ENCODE measurements around the gene JADE2.
"Not testable (repeated sequence)": the region's sequence is repeated elsewhere in the genome, so short reads cannot be mapped to it uniquely, and the experiment has no call there.

The JADE2 gene

DNA sequence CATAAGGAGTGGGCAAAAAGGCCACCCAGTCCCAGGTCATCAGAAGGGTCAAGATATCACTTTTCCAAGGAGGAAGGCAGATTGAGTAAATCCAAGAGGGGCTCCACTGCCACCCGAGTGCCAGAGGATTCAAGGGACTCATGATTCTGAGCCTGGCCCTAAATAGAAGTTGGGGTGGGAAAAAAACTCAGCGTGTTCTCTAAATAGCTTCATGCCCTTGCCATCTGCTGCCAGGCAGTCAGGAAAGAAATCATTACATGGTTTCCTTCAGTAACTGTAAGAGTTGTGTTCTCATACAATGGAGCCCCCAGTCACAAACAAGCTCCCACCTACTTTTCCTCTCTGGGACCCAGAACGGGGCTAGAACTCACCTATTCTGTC is 70.0 kb downstream of the JADE2 start (continued):
- no peak for TF ChIP-seq ZNF664 (tag by site-specific recombination; IDR thresholded peaks at IDR 0.05)

DNA sequence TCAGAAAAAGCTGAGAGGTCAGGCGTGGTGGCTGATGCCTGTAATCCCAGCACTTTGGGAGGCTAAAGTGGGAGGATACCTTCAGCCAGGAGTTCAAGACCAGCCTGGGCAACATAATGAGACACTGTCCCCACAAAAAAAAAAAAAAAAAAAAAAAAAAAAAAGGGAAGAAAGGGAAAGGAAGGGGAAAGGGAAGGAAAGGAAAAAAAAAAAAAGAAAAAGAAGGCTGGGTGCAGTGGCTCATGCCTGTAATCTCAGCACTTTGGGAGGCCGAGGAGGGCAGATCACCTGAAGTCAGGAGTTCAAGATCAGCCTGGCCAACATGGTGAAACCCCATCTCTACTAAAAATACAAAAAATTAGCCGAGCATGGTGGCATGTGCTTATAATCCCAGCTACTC is 74.3 kb downstream of the JADE2 start:
- not testable (repeated sequence) for H3K27ac ChIP-seq (ENCODE audit: extremely low read depth, low read depth, low read length); H3K4me3 ChIP-seq (ENCODE audit: low read depth, low read length); H3K9me3 ChIP-seq (ENCODE audit: control insufficient read depth, insufficient read depth, low read depth, low read length); H3K4me1 ChIP-seq (ENCODE audit: control insufficient read depth, insufficient read depth, low read length)
- CTCF ChIA-PET = interaction anchor here (2.4 kb wide), 1 partner anchor 12 kb away, joined by 14 read pairs; no protein-coding TSS in a partner anchor
- TF ChIP-seq PRDM1 (tag by site-specific recombination; IDR thresholded peaks at IDR 0.05) = peak; percentile 96
- peaks cover 10 to 22% of the 10 kb centered on the region in 2 experiments; a peak in 2 of 3 replicates for H3K36me3 ChIP-seq (ENCODE audit: control insufficient read depth in 2 of 2, insufficient read depth in 1 of 2, low read length in 2 of 2)
- POLR2A ChIA-PET = interaction anchor here (0.6 to 0.7 kb wide), 2 partner anchors 15 to 106 kb away, joined by 4 to 6 read pairs; no protein-coding TSS in a partner anchor

DNA sequence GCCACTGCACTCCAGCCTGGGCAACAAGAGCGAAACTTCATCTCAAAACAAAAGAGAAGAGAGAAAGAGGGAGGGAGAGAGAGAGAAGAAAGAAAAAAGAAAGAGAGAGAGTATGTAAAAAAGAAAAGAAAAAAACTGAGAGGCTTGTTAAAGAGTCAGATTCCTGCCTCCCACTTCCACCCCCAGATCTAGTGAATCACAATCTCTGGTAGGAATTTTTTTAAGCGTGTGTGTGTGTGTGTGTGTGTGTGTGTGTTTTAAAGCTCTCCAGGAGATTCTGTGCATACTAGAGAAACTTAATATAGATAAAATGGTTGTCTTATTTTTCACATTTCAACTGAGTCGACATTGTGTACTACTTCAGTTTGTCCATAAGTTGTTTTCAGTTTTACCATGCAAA is 75.1 kb downstream of the JADE2 start:
- Histone ChIP-seq H3K27ac (ENCODE audit: extremely low read depth, low read depth, low read length) (no peak overlapping the region), H3K36me3 (ENCODE audit: control insufficient read depth in 2 of 2, insufficient read depth in 1 of 2, low read length in 2 of 2) (peaks cover 14 to 28% of the 10 kb centered on the region in 2 experiments; a peak in 2 of 3 replicates), H3K4me3 (ENCODE audit: low read depth, low read length) (no peak overlapping the region), H3K9me3 (ENCODE audit: control insufficient read depth, insufficient read depth, low read depth, low read length) (no peaks in the 10 kb centered on the region), H3K4me1 (ENCODE audit: control insufficient read depth, insufficient read depth, low read length) (no peaks in the 10 kb centered on the region)
- peak; percentile 50 for TF ChIP-seq PRDM1 (tag by site-specific recombination; IDR thresholded peaks at IDR 0.05)
- TF ChIP-seq EGR2 (tag by site-specific recombination; IDR thresholded peaks at IDR 0.05; ENCODE audit: low read depth) = peak; percentile 90
- no peak for TF ChIP-seq OSR2 (tag by site-specific recombination; IDR thresholded peaks at IDR 0.05)
- TF ChIP-seq, protein P1, sequence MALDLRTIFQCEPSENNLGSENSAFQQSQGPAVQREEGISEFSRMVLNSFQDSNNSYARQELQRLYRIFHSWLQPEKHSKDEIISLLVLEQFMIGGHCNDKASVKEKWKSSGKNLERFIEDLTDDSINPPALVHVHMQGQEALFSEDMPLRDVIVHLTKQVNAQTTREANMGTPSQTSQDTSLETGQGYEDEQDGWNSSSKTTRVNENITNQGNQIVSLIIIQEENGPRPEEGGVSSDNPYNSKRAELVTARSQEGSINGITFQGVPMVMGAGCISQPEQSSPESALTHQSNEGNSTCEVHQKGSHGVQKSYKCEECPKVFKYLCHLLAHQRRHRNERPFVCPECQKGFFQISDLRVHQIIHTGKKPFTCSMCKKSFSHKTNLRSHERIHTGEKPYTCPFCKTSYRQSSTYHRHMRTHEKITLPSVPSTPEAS (tag by site-specific recombination; IDR thresholded peaks at IDR 0.05) = peak; percentile 39; the same call in 1 of the 2 replicates
- TF ChIP-seq ZNF837 (tag by site-specific recombination; IDR thresholded peaks at IDR 0.05) = no peak
- TF ChIP-seq ZFHX2 (tag by site-specific recombination; conservative IDR thresholded peaks at IDR 0.05) = peak; percentile 80
- CTCF ChIA-PET = interaction anchor here (2.4 kb wide), 1 partner anchor 13 kb away, joined by 14 read pairs; no protein-coding TSS in a partner anchor
- POLR2A ChIA-PET = no interaction called here

DNA sequence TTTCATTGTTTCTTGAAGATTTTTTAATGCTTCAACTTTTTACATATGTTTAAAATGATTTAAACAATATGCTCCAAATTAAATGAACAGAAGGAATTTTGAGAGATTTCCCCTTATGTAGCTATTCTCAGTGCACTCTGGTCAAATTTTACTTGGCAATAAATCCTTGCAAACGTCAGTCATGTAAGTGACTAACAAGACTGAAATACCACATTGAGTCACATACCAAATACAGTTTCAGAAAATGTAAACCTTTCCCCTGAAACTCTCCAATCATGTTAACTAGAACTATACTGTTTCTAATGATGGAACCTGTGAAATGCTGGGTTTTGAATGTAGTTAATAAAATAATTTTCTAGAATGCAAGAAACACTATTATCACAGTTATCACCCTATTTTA is 77.6 kb downstream of the JADE2 start:
- POLR2A ChIA-PET = no interaction called here

More for the DNA sequence above, 77.6 kb downstream of the JADE2 start:
- CTCF ChIA-PET = no interaction called here
- no peak overlapping the region for H3K4me3 ChIP-seq (ENCODE audit: low read depth, low read length)
- H3K9me3 ChIP-seq (ENCODE audit: control insufficient read depth, insufficient read depth, low read depth, low read length) = no peaks in the 10 kb centered on the region
- H3K4me1 ChIP-seq (ENCODE audit: control insufficient read depth, insufficient read depth, low read length) = no peaks in the 10 kb centered on the region
- H3K36me3 ChIP-seq (ENCODE audit: control insufficient read depth in 2 of 2, insufficient read depth in 1 of 2, low read length in 2 of 2) = peaks cover 36 to 50% of the 10 kb centered on the region in 2 experiments
- H3K27ac ChIP-seq (ENCODE audit: extremely low read depth, low read depth, low read length) = no peak overlapping the region
- no peak for TF ChIP-seq ZNF391 (tag by site-specific recombination; IDR thresholded peaks at IDR 0.05; ENCODE audit: borderline replicate concordance, low read depth)
- TF ChIP-seq ZNF571 (tag by site-specific recombination; IDR thresholded peaks at IDR 0.05) = no peak
- TF ChIP-seq, protein P2, sequence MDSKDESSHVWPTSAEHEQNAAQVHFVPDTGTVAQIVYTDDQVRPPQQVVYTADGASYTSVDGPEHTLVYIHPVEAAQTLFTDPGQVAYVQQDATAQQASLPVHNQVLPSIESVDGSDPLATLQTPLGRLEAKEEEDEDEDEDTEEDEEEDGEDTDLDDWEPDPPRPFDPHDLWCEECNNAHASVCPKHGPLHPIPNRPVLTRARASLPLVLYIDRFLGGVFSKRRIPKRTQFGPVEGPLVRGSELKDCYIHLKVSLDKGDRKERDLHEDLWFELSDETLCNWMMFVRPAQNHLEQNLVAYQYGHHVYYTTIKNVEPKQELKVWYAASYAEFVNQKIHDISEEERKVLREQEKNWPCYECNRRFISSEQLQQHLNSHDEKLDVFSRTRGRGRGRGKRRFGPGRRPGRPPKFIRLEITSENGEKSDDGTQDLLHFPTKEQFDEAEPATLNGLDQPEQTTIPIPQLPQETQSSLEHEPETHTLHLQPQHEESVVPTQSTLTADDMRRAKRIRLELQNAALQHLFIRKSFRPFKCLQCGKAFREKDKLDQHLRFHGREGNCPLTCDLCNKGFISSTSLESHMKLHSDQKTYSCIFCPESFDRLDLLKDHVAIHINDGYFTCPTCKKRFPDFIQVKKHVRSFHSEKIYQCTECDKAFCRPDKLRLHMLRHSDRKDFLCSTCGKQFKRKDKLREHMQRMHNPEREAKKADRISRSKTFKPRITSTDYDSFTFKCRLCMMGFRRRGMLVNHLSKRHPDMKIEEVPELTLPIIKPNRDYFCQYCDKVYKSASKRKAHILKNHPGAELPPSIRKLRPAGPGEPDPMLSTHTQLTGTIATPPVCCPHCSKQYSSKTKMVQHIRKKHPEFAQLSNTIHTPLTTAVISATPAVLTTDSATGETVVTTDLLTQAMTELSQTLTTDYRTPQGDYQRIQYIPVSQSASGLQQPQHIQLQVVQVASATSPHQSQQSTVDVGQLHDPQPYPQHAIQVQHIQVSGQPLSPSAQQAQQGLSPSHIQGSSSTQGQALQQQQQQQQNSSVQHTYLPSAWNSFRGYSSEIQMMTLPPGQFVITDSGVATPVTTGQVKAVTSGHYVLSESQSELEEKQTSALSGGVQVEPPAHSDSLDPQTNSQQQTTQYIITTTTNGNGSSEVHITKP (tag by site-specific recombination; IDR thresholded peaks at IDR 0.05) = no peak
- no peak for TF ChIP-seq OSR2 (tag by site-specific recombination; IDR thresholded peaks at IDR 0.05)
- no peak for TF ChIP-seq TRIM28 (IDR thresholded peaks at IDR 0.05; ENCODE audit: borderline replicate concordance, low read length)
- TF ChIP-seq, protein P3, sequence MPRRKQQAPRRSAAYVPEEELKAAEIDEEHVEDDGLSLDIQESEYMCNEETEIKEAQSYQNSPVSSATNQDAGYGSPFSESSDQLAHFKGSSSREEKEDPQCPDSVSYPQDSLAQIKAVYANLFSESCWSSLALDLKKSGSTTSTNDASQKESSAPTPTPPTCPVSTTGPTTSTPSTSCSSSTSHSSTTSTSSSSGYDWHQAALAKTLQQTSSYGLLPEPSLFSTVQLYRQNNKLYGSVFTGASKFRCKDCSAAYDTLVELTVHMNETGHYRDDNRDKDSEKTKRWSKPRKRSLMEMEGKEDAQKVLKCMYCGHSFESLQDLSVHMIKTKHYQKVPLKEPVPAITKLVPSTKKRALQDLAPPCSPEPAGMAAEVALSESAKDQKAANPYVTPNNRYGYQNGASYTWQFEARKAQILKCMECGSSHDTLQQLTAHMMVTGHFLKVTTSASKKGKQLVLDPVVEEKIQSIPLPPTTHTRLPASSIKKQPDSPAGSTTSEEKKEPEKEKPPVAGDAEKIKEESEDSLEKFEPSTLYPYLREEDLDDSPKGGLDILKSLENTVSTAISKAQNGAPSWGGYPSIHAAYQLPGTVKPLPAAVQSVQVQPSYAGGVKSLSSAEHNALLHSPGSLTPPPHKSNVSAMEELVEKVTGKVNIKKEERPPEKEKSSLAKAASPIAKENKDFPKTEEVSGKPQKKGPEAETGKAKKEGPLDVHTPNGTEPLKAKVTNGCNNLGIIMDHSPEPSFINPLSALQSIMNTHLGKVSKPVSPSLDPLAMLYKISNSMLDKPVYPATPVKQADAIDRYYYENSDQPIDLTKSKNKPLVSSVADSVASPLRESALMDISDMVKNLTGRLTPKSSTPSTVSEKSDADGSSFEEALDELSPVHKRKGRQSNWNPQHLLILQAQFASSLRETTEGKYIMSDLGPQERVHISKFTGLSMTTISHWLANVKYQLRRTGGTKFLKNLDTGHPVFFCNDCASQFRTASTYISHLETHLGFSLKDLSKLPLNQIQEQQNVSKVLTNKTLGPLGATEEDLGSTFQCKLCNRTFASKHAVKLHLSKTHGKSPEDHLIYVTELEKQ (tag by site-specific recombination; IDR thresholded peaks at IDR 0.05; ENCODE audit: borderline replicate concordance) = no peak
- TF ChIP-seq ZBTB48 (tag by site-specific recombination; IDR thresholded peaks at IDR 0.05) = no peak
- no peak for TF ChIP-seq ZNF560 (tag by site-specific recombination; IDR thresholded peaks at IDR 0.05; ENCODE audit: borderline replicate concordance)
- TF ChIP-seq ZNF544 (tag by site-specific recombination; IDR thresholded peaks at IDR 0.05) = no peak
- TF ChIP-seq KLF1 (tag by site-specific recombination; IDR thresholded peaks at IDR 0.05) = no peak
- TF ChIP-seq, protein P4, sequence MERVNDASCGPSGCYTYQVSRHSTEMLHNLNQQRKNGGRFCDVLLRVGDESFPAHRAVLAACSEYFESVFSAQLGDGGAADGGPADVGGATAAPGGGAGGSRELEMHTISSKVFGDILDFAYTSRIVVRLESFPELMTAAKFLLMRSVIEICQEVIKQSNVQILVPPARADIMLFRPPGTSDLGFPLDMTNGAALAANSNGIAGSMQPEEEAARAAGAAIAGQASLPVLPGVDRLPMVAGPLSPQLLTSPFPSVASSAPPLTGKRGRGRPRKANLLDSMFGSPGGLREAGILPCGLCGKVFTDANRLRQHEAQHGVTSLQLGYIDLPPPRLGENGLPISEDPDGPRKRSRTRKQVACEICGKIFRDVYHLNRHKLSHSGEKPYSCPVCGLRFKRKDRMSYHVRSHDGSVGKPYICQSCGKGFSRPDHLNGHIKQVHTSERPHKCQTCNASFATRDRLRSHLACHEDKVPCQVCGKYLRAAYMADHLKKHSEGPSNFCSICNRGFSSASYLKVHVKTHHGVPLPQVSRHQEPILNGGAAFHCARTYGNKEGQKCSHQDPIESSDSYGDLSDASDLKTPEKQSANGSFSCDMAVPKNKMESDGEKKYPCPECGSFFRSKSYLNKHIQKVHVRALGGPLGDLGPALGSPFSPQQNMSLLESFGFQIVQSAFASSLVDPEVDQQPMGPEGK (tag by site-specific recombination; IDR thresholded peaks at IDR 0.05) = no peak
